GM12892 (cell line): ENCODE measurements around the gene MFSD6.
"Not testable (repeated sequence)": the region's sequence is repeated elsewhere in the genome, so short reads cannot be mapped to it uniquely, and the experiment has no call there.

Experiments used
- POLR2AphosphoS5 ChIP-seq: IDR thresholded peaks from 2 replicates; pipeline ENCODE4 v1.6.1; 2011; ENCODE audit warnings: low read depth, low read length, control low read depth
- TAF1 ChIP-seq: IDR thresholded peaks from 2 replicates; pipeline ENCODE4 v1.6.1; 2011; ENCODE audit warnings: low read depth, mild to moderate bottlenecking, control low read depth, low read length, borderline replicate concordance

DNA sequence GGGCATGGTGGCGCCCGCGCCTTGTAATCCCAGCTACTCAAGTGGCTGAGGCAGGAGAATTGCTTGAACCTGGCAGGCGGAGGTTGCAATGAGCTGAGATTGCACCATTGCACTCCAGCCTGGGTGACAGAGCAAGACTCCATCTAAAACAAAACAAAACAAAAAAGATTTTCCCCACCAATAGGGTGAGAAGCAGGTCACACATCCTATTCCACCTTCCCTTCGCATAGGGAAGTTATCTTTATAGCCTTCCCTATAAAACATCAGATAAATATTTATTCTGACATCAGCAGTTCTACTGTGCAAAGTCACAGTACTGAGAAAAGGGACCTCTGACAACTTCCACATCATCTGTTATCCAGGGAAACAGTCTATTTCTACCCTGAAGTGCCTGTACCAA, 101.7 kb downstream of the MFSD6 start:
- TF ChIP-seq TAF1, POLR2AphosphoS5: not testable (repeated sequence)
